Fibroblast of skin of abdomen (primary cell): ENCODE results near the gene EDEM1. TPM values are rescaled to one million over a fixed set of nuclear protein-coding genes. Genes with fewer than 3 reads are reported as not detected.
A peak's percentile ranks its signal among the peaks of the same experiment; 100 is the strongest.
"Not testable (repeated sequence)": the region's sequence is repeated elsewhere in the genome, so short reads cannot be mapped to it uniquely, and the experiment has no call there.

Source experiments
- DNase-seq: peaks from one replicate; pipeline ENCODE4 v3.0.0-alpha.2; 2013
- polyA plus RNA-seq, 2 experiments: library from polyadenylated mRNA; unstranded; fragments of 120-200 nt; gene quantifications; one replicate each; pipeline ENCODE4 v1.2.1, GENCODE V29; 2013; ENCODE audit not compliant: insufficient read length in 2 of 2

EDEM1 gene
- 32.4 TPM for polyA plus RNA-seq (2013, experiment 1 of 2; ENCODE audit: insufficient read length)
- polyA plus RNA-seq (2013, experiment 2 of 2; ENCODE audit: insufficient read length): 31.0 TPM

DNA sequence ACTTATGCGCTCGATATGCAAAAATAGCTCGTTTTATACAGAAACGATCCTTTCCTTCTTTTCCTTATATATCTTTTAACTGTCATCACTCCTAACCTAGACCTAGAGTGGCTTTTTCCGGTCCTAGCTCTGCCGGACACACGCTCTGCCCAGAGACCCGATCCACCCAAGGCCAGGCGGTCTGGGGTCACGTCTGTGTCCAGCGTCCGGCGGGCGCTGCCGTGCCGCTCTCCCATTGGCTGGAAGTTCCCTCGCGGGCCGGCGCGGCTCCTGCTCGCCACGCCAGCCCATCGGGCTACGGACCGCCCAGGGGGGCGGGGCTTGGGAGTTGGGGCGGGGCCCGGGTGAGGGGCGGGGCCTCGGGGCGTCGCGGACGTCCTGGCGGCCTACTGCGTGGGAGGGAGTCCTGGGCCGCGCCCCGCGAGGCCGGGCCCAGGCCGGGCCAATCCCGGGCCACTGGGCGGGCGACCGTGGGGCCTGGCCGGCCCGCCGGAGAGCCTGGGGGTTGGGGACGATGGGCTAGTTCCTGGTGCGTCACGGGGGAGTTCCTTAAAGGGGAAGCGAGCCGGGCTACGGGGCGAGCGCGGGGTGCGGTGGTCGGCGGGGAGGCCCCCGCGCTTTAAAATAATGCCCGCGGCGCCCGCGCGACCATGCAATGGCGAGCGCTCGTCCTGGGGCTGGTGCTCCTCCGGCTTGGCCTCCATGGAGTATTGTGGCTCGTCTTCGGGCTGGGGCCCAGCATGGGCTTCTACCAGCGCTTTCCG is at the start of gene EDEM1:
EDEM1 (plus strand) TSS at position 552 of the 764 bp plus-strand sequence; CDS start at position 651, 99 bp downstream.
- peak; percentile 97 for DNase-seq

GRCh38 chr3:5138214-5138981 is 49.1 kb upstream of the EDEM1 start:
- DNase-seq: no peak

DNA sequence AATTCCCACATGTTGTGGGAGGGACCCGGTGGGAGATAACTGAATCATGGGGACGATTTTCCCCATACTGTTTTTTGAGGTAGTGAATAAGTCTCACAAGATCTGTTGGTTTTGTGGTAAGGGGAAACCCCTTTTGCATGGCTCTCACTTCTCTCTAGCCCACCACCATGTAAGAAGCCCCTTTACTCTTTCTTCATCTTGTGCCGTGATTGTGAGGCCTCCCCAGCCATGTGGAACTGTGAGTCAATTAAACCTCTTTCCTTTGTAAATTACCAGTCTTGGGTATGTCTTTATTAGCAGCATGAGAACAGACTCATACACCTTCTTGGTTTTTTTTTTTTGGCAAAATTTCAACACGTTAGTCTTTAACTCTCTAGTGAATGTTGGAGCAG is 47.3 kb upstream of the EDEM1 start:
- no peak for DNase-seq

DNA sequence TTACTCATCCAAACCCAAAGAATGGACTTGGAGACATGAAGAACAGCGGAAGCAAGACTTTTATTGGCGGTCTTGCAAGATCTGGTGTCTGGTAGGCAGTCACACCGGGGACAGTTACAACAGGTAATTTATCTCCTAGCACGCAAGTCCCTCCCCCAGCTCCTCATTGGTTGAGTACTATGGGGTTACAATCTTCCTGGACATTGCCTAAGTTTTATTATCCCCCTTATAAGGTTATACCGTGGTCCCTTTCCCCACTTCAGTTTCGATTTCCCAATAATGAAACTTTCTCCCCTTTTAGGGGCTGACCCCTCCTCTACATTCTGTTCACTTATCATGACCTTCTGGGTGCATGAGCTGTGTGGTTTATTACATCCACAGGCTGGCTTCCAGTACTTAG is 46.7 kb upstream of the EDEM1 start:
- DNase-seq: no peak

DNA sequence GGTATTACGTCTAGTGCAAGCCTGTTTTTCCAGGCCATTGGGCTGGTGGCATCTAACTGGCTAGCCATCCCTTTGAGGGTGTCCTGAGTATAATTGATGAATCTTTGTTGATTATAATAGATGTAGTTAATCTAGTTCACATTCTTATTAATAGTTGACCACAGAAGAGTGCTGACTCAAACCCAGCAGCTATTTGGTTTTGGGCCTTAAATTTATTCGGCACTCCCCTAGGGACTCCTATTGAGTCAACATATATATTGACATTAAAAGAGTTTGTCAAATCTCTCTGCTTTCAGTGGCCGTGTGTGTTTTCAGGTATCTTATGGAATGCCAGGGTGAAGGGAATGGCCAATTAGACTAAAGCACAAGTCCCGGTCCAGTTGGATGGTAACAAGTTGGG is 45.7 kb upstream of the EDEM1 start:
- DNase-seq: no peak

- no peak for DNase-seq
Observed at GRCh38 chr3:5143464-5143863, 44.0 kb upstream of the EDEM1 start.

DNA sequence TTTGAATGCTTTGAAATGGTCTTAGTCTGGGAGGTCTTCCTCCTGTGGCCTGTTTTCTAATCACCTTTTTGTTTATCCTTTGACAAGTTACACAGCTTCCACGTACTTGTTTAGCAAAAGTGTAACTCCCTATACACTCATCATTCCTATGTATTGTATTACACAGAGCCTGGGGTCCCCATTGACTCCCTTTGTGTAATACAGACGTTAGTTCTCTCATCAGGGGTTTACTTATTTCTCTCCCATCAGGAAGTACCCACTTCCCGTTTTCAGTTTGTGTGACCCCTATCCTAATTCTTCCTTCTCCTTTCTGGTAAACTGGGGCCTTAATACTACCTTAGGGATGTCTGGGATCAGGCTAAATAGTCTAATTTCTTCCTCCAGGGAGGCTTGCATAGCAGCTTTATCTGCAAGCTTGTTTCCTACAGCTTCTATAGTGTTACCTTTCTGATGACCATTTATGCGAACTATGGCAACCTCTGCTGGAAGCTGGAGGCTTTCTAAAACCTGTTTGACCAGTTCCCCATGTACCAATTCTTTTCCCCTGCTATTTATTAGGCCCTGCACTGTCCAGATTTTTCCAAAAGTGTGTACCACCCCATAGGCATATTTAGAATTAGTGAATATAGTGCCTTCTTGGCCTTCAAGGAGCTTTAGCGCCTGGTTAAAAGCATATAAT is 43.1 kb upstream of the EDEM1 start:
- DNase-seq: no peak

DNA sequence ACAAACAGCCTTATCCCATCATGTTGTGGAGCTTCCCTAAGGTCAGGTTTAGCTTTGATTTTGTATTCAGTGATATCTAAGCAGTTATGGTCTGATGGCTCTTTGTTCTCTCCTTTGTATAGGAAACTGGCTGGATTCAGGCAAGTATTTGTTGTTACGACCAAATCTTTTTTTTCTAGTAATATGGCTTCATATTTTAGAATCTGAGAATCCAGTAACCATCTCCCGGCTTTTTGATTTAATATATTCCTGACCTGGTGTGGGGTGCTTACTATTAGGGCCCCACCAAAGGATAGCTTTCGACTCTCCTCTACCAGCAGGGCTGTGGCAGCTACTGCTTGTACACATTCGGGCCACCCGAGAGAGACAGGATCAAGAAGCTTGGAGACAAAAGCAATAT is 42.4 kb upstream of the EDEM1 start:
- no peak for DNase-seq

DNA sequence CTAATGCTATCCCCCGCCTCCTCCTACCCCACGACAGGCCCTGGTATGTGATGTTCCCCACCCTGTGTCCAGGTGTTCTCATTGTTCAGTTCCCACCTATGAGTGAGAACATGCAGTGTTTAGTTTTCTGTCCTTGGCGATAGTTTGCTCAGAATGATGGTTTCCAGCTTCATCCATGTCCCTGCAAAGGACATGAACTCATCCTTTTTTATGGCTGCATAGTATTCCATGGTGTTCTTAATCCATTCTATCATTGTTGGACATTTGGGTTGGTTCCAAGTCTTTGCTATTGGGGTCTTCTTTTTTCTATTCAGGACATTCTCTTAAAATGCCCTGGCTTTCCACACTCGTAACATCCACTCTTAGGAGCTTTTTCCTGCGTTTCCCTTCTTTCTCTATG is 40.4 kb upstream of the EDEM1 start:
- DNase-seq: not testable (repeated sequence)

DNA sequence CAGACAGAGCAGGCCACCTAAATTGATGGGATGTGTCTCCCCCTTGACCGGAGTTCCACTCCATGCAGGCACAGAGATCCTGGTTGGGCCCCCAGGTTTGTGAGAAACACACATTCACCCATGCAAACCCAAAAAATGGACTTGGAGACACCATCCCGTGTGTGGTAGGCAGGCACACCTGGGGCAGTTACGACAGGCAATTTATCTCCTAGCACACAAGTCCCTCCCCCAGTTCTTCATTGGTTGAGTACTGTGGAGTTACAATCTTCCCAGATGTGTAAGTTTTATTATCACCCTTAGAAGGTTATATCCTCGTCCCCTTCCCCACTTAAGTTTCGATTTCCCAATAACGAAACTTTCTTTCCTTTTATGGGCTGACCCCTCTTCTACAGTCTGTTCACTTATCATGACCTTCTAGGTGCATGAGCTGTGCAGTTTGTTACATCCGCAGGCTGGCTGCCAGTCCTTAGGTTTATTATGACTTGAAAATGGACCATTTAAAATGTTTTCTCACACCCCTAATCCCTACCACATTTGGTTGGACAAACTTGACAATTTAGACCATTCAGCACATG is 38.1 kb upstream of the EDEM1 start:
- DNase-seq: no peak

DNA sequence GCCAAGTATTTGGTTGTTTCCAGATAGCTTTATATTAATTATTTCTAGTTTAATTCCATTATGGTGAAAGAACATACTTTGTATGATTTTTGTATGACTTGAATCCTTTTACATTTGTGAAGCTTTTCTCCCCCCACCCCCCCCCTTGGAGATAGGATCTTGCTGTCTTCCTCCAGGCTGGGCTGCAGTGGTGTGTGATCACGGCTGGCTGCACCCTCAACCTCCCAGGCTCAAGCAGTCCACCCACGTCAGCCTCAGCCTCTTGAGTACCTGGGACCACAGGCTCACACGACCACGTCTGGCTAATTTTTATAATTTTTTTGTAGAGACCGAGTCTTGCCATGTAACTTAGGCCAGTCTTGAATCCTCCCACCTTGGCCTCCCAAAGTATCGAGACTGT is 35.9 kb upstream of the EDEM1 start:
- no peak for DNase-seq

DNA sequence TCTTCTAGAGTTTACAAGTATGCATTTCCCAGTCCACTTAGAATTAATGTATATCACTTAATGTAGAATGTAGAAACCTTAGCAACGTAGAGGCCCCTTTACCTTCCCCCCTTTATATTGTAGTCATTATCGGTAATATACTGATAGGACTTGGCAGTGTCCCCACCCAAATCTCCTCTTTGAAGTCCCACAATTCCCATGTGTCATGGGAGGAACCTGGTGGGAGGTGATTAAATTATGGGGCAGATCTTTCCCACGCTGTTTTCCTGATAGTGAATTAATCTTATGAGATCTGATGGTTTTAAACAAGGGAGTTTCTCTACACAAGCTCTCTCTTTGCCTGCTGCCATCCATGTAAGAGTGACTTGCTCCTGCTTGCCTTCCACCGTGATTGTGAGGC is 34.4 kb upstream of the EDEM1 start:
- no peak for DNase-seq

- no peak for DNase-seq
Observed at GRCh38 chr3:5155241-5155640, 32.3 kb upstream of the EDEM1 start.

DNA sequence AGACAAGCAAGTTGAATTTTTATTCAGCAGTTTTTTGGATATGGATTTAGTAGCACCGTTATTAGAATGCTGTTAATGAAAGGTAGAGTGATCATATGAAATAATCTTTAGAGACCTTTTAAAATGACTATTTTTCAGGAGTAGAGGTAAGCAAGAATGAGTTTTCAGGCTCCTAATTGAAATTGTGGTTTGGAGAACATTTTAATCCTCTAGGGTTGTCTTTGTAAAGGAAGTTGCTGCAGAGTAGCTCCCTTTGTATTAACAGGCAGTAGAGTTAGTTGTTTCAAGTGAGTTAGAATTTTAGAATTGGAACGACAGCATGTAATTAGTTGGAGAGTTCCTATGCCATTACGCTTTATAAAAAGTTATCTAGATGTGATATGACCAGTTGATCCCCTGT is 27.2 kb upstream of the EDEM1 start:
- no peak for DNase-seq

- no peak for DNase-seq
Observed at GRCh38 chr3:5160940-5161858, 26.3 kb upstream of the EDEM1 start.

DNA sequence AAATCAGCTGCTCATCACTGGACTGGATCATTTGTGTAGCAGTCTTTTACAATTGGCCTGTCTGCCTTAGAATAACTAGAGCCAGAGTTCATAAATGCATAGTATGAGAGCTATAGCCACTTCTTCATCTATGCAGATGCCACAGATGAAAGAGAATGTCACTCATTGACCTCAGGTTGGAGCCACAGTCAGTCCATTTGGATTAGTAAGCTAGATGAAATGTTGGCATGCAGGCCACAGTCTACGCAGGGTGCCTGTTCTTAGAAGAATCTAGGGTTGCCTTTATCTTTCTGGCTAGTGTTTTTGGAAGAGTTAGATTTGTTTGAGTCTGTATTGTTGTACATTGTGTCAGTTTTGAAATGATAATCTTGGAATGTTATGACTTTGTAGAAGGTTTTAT is 25.4 kb upstream of the EDEM1 start:
- DNase-seq: peak; percentile 69

DNA sequence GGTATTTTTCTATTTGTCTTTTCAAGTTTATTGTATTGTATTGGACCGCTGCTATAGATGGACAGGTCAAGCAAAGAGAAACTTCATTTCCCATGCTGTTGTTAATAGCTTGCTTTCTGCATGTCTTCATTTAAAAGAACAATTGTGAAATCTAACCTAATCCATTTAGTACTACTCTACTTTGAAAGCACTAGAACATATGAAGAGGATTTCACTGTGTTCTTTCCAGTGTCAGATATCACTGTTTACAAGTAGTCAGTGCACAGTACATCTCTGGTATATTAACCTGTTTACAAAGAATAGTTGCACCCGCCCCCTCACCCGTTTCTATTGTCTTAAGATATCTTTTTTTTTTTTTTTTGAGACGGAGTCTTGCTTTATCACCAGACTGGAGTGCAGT is 21.8 kb upstream of the EDEM1 start:
- no peak for DNase-seq

GRCh38 chr3:5166846-5167245 is 20.7 kb upstream of the EDEM1 start:
- DNase-seq: no peak

- DNase-seq: no peak
Observed at GRCh38 chr3:5168110-5168509, 19.4 kb upstream of the EDEM1 start.

GRCh38 chr3:5169807-5170206 is 17.7 kb upstream of the EDEM1 start:
- no peak for DNase-seq

- no peak for DNase-seq
Observed at GRCh38 chr3:5170975-5171374, 16.5 kb upstream of the EDEM1 start.

GRCh38 chr3:5172018-5172417 is 15.5 kb upstream of the EDEM1 start:
- no peak for DNase-seq
